Transverse colon (tissue), 3 donors: Measurements from ENCODE around the gene ZNF318.

ENCODE experiments used
- CTCF ChIP-seq, 5 experiments: fragments of 200-600 bp in 3 of 5; fragments of 450-650 bp in 2 of 5; sonication (generic) in 3 of 5; IDR thresholded peaks; 1 replicate in 2 of 5; 2 replicates in 3 of 5; pipeline ENCODE4 v1.5.1; 2016 to 2017; ENCODE audit warnings: antibody characterized with exemption in 5 of 5, inconsistent platforms in 3 of 5, mild to moderate bottlenecking in 2 of 5, moderate library complexity in 1 of 5
- EP300 ChIP-seq: sonication (generic); formaldehyde crosslinking; IDR thresholded peaks from one replicate; pipeline ENCODE4 v1.6.1; 2017; ENCODE audit warnings: antibody characterized with exemption, low read depth
- POLR2A ChIP-seq: fragments of 450-650 bp; IDR thresholded peaks from one replicate; pipeline ENCODE4 v1.6.1; 2016; ENCODE audit warnings: antibody characterized with exemption, mild to moderate bottlenecking, moderate library complexity

- no peak for TF ChIP-seq POLR2A
- no peak for TF ChIP-seq CTCF (IDR thresholded peaks at IDR 0.05)
- no peak for TF ChIP-seq EP300
Observed at GRCh38 chr6:43347021-43347420, 22.4 kb downstream of the ZNF318 start.
